Vagina (tissue), 2 donors: Measurements from ENCODE around the gene KCNH3.

ENCODE experiments used
- CTCF ChIP-seq, 3 experiments: fragments of 450-650 bp in 2 of 3; fragments of 200-600 bp in 1 of 3; sonication (generic) in 1 of 3; IDR thresholded peaks; one replicate each; pipeline ENCODE4 v1.5.1; 2017 to 2019; ENCODE audit warnings: antibody characterized with exemption in 3 of 3, mild to moderate bottlenecking in 2 of 3, moderate library complexity in 2 of 3
- POLR2A ChIP-seq, 2 donors: fragments of 450-650 bp; IDR thresholded peaks; one replicate each; pipeline ENCODE4 v1.6.1; 2017; ENCODE audit warnings: antibody characterized with exemption in 2 of 2, mild to moderate bottlenecking in 2 of 2, moderate library complexity in 2 of 2
- POLR2AphosphoS5 ChIP-seq, 2 donors: sonication (generic); formaldehyde crosslinking; IDR thresholded peaks; one replicate each; pipeline ENCODE4 v1.9.0; 2017; ENCODE audit warnings: antibody characterized with exemption in 2 of 2, mild to moderate bottlenecking in 2 of 2, low read depth in 1 of 2; ENCODE audit not compliant: insufficient read depth in 1 of 2

GRCh38 chr12:49598527-49598926 is 59.7 kb downstream of the KCNH3 start:
- no peak for TF ChIP-seq CTCF (IDR thresholded peaks at IDR 0.05)
- TF ChIP-seq POLR2AphosphoS5 (IDR thresholded peaks at IDR 0.05; ENCODE audit: insufficient read depth in 1 of 2, low read depth in 1 of 2), result no peak
- no peak for TF ChIP-seq POLR2A (IDR thresholded peaks at IDR 0.05)
